OCI-LY3 (cell line): ENCODE results near the gene CACTIN.
"Not testable (repeated sequence)": the region's sequence is repeated elsewhere in the genome, so short reads cannot be mapped to it uniquely, and the experiment has no call there.

Source experiments
- CTCF ChIP-seq: fragments of 200-600, 300-600 bp; sonication (generic); IDR thresholded peaks from 2 replicates; pipeline ENCODE4 v1.5.1; 2014; ENCODE audit warnings: antibody characterized with exemption, low read length, low read depth
- EZH2phosphoT487 ChIP-seq: fragments of 200-600 bp; shearing (Covaris generic); IDR thresholded peaks from 2 replicates; pipeline ENCODE4 v1.6.1; 2018; ENCODE audit warnings: antibody characterized with exemption, mixed run types, low read depth

DNA sequence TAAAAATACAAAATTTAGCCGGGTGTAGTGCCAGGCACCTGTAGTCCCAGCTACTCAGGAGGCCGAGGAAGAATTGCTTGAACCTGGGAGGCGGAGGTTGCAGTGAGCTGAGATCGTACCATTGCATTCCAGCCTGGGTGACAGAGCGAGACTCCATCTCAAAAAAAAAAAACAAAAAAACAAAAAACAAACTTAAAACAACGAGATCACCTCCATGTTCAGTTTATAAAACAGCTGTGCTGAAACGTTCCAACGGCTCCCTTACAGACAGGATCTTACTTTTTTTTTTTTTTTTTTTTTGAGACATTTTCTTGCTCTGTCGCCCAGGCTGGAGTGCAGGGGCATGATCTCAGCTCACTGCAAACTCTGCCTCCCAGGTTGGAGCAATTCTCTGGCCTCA lies 2.2 kb upstream of the CACTIN start:
- TF ChIP-seq CTCF, EZH2phosphoT487: not testable (repeated sequence)
